CD4-positive, alpha-beta T cell (primary cell): Measurements from ENCODE around the gene PKD1. TPM values are rescaled to one million over a fixed set of nuclear protein-coding genes. Genes with fewer than 3 reads are reported as not detected.
"Not testable (repeated sequence)": the region's sequence is repeated elsewhere in the genome, so short reads cannot be mapped to it uniquely, and the experiment has no call there.

ENCODE experiments used
- ATAC-seq: fragments of 200-7000 bp; cut with Tn5 transposase; one replicate; pipeline ENCODE4 v1.10.0; 2022; ENCODE audit warnings: mild to moderate bottlenecking; ENCODE audit not compliant: poor library complexity
- CTCF ChIA-PET: fragments of 350-600 bp; sonication (Branson Sonifier 250); formaldehyde crosslinking; loops from one replicate; lab custom pipeline; 2021; ENCODE audit warnings: antibody characterized with exemption, inconsistent platforms; lab: Charles Lee
- POLR2A ChIA-PET: fragments of 350-600 bp; sonication (Branson Sonifier 250); formaldehyde crosslinking; loops from one replicate; lab custom pipeline; 2021; ENCODE audit warnings: antibody characterized with exemption, inconsistent platforms; lab: Charles Lee
- DNase-seq, 14 experiments: peaks; one replicate each; pipeline ENCODE4 v3.0.0-alpha.2; 2013 to 2020; ENCODE audit warnings: mixed read lengths in 2 of 14
- H3K27ac ChIP-seq, 2 donors: one replicate each; pipeline versions ENCODE4 v1.5.1 to v1.7.0; 2013; ENCODE audit warnings: low read length in 2 of 2, low read depth in 1 of 2, mild to moderate bottlenecking in 1 of 2
- H3K27me3 ChIP-seq, 2 experiments: 1 replicate in 1 of 2; 2 replicates in 1 of 2; pipeline versions ENCODE4 v1.6.1 to v1.7.0; 2013; ENCODE audit warnings: low read length in 2 of 2, control low read depth in 1 of 2, mild to moderate bottlenecking in 1 of 2, moderate library complexity in 1 of 2; ENCODE audit not compliant: insufficient read depth in 2 of 2, control insufficient read depth in 1 of 2
- H3K36me3 ChIP-seq: one replicate; pipeline ENCODE4 v1.6.1; 2013; ENCODE audit warnings: low read length, control low read depth; ENCODE audit not compliant: insufficient read depth
- H3K4me1 ChIP-seq: one replicate; pipeline ENCODE4 v1.6.1; 2013; ENCODE audit warnings: low read length, control low read depth; ENCODE audit not compliant: insufficient read depth
- H3K4me3 ChIP-seq: one replicate; pipeline ENCODE4 v1.5.1; 2013; ENCODE audit warnings: mild to moderate bottlenecking, low read length, moderate library complexity
- H3K9me3 ChIP-seq, 2 experiments: 1 replicate in 1 of 2; 2 replicates in 1 of 2; pipeline versions ENCODE4 v1.6.1 to v1.7.0; 2013; ENCODE audit warnings: low read length in 2 of 2, mild to moderate bottlenecking in 2 of 2, control low read depth in 1 of 2, moderate library complexity in 1 of 2; ENCODE audit not compliant: control insufficient read depth in 1 of 2, insufficient read depth in 1 of 2
- H3K27ac Mint-ChIP-seq: one replicate; pipeline ENCODE4 v1.8.0; 2020; ENCODE audit warnings: mixed read lengths
- H3K27me3 Mint-ChIP-seq: one replicate; pipeline ENCODE4 v1.8.0; 2021; ENCODE audit warnings: mixed read lengths
- H3K36me3 Mint-ChIP-seq: one replicate; pipeline ENCODE4 v1.8.0; 2021; ENCODE audit warnings: low read depth, mixed read lengths
- H3K4me1 Mint-ChIP-seq: one replicate; pipeline ENCODE4 v1.8.0; 2021; ENCODE audit warnings: low read depth, mixed read lengths
- H3K4me3 Mint-ChIP-seq: one replicate; pipeline ENCODE4 v1.8.0; 2020; ENCODE audit warnings: mild to moderate bottlenecking, mixed read lengths
- H3K9me3 Mint-ChIP-seq: one replicate; pipeline ENCODE4 v1.8.0; 2020; ENCODE audit warnings: mixed read lengths
- CTCF ChIP-seq: fragments of 200-600 bp; IDR thresholded peaks from one replicate; pipeline ENCODE4 v1.8.0; 2022; ENCODE audit warnings: antibody characterized with exemption, mild to moderate bottlenecking
- intact Hi-C, 2 experiments: fragments of 100-400 bp; cut with DNase I in 1 of 2; cut with micrococcal nuclease in 1 of 2; formaldehyde crosslinking; loops; one replicate each; pipeline versions ENCODE4 v1.15.1 to v1.9.0; 2023 to 2025; cut with DNase I, micrococcal nuclease
- total RNA-seq, 174 experiments: library from RNA in 2 of 174; stranded (reverse) in 2 of 174; gene quantifications; one replicate each; pipeline ENCODE4 v1.2.3 and lab custom pipeline; 2021 to 2026

PKD1 gene
- total RNA-seq, 2 experiments from 2014 or later: 80.3 to 85.6 TPM

DNA sequence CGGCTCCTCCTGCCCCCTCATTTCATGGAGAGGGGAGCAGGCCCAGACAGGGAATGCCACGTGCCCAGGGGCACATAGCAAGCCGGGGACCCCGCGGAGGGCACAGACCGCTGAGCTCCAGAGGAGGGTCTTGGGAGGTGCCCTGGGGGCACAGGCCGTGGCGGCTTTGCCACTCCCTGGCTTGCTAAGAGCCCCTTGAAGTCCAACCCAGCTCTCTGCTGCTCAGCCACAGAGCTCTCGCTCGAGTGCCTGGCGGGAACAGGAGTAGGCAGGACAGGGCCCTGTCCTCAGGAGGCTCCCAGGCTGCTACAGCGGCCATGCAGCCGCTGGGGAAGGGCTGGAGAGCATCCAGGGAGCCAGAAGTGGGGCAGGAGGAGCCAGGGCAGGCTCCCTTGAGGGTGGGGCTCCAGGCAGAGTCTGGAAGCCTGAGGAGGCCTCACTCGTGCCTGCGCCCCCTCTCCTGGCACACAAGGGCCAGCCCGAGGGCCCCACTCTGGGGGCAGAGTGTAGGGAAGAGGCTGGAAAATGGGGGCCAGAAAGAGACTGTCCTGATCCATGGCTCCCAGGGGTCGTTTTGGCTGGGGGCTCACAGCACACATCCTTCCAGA, 8.3 kb upstream of the PKD1 start:
- Histone ChIP-seq H3K9me3 (no peaks in the 10 kb centered on the region), H3K4me1 (peaks cover 20% of the 10 kb centered on the region), H3K4me3 (no peak overlapping the region), H3K27me3 (no peaks in the 10 kb centered on the region), H3K36me3 (no peaks in the 10 kb centered on the region), H3K27ac (no peak overlapping the region)
- no peak for TF ChIP-seq CTCF
- H3K36me3 Mint-ChIP-seq: no peaks in the 10 kb centered on the region
- no peak overlapping the region for H3K27ac Mint-ChIP-seq
- DNase-seq (no peak), ATAC-seq (no peak)
- H3K9me3 Mint-ChIP-seq: no peaks in the 10 kb centered on the region
- H3K4me1 Mint-ChIP-seq: no peaks in the 10 kb centered on the region
- ChIA-PET POLR2A (no interaction called here), CTCF (interaction anchor here (0.9 kb wide), 1 partner anchor 140 kb away, joined by 4 read pairs; no protein-coding TSS in a partner anchor)
- intact Hi-C loops: loop anchor here in 1 of 2 experiments (10.0 kb wide), 1 partner anchor 369 kb away; the partner anchor contains the start of genes EME2, MRPS34 and NME3
- no peaks in the 10 kb centered on the region for H3K27me3 Mint-ChIP-seq
- H3K4me3 Mint-ChIP-seq: no peak overlapping the region

GRCh38 chr16:2142942-2143877, 7.5 kb upstream of the PKD1 start:
- intact Hi-C loops: loop anchor here in 1 of 2 experiments (10.0 kb wide), 1 partner anchor 368 kb away; the partner anchor contains the start of genes EME2, MRPS34 and NME3
- TF ChIP-seq CTCF: no peak
- no peak for ATAC-seq
- ChIA-PET CTCF (interaction anchor here (0.9 kb wide), 1 partner anchor 139 kb away, joined by 4 read pairs; no protein-coding TSS in a partner anchor), POLR2A (no interaction called here)
- H3K4me1 ChIP-seq: peaks cover 16% of the 10 kb centered on the region
- peak in 1 of 14 experiments; percentile 50 for DNase-seq
- no peaks in the 10 kb centered on the region for H3K36me3 ChIP-seq
- Mint-ChIP-seq H3K27me3 (no peaks in the 10 kb centered on the region), H3K36me3 (no peaks in the 10 kb centered on the region), H3K4me3 (no peak overlapping the region), H3K27ac (no peak overlapping the region), H3K4me1 (no peaks in the 10 kb centered on the region), H3K9me3 (no peaks in the 10 kb centered on the region)
- no peak overlapping the region for H3K27ac ChIP-seq
- H3K9me3 ChIP-seq: no peaks in the 10 kb centered on the region
- H3K27me3 ChIP-seq: no peaks in the 10 kb centered on the region
- H3K4me3 ChIP-seq: no peak overlapping the region

- H3K4me1 Mint-ChIP-seq, H3K27ac ChIP-seq, CTCF ChIA-PET, H3K27me3 ChIP-seq, H3K27me3 Mint-ChIP-seq, intact Hi-C loops, H3K9me3 ChIP-seq, POLR2A ChIA-PET, ATAC-seq, H3K36me3 Mint-ChIP-seq, H3K36me3 ChIP-seq, H3K27ac Mint-ChIP-seq, H3K9me3 Mint-ChIP-seq: not testable (repeated sequence)
- peak in 1 of 14 experiments; percentile 29 for DNase-seq
- H3K4me3 ChIP-seq: peak overlapping the region; percentile 38
- peaks cover 11% of the 10 kb centered on the region for H3K4me1 ChIP-seq
- H3K4me3 Mint-ChIP-seq: peak overlapping the region; percentile 77
Observed at GRCh38 chr16:2135071-2135470, 627 bp downstream of the PKD1 start.

- H3K27me3 ChIP-seq, H3K27ac ChIP-seq, POLR2A ChIA-PET, intact Hi-C loops, CTCF ChIA-PET, H3K27me3 Mint-ChIP-seq, H3K4me3 Mint-ChIP-seq, H3K36me3 ChIP-seq, H3K27ac Mint-ChIP-seq, H3K4me1 Mint-ChIP-seq, H3K4me3 ChIP-seq, H3K9me3 ChIP-seq, ATAC-seq, H3K9me3 Mint-ChIP-seq, DNase-seq, H3K36me3 Mint-ChIP-seq: not testable (repeated sequence)
- H3K4me1 ChIP-seq: peaks cover 16% of the 10 kb centered on the region
Observed at GRCh38 chr16:2133797-2134196, 1.9 kb downstream of the PKD1 start.

GRCh38 chr16:2129890-2130447, 5.7 kb downstream of the PKD1 start:
- DNase-seq, H3K27ac ChIP-seq, H3K27me3 ChIP-seq, H3K27me3 Mint-ChIP-seq, H3K36me3 Mint-ChIP-seq, H3K4me3 Mint-ChIP-seq, CTCF ChIA-PET, H3K36me3 ChIP-seq, H3K4me3 ChIP-seq, ATAC-seq, intact Hi-C loops, POLR2A ChIA-PET, H3K9me3 ChIP-seq, H3K27ac Mint-ChIP-seq, H3K9me3 Mint-ChIP-seq: not testable (repeated sequence)
- H3K4me1 ChIP-seq: peaks cover 13% of the 10 kb centered on the region
- peaks cover 12% of the 10 kb centered on the region for H3K4me1 Mint-ChIP-seq
